Retinal pigment epithelial cell (primary cell): Measurements from ENCODE around the gene SPDYE18.
"Not testable (repeated sequence)": the region's sequence is repeated elsewhere in the genome, so short reads cannot be mapped to it uniquely, and the experiment has no call there.

Experiments used
- DNase-seq: peaks from one replicate; pipeline ENCODE4 v3.0.0-alpha.2; 2010; ENCODE audit warnings: low read depth
- H3K4me3 ChIP-seq: 2 replicates; pipeline ENCODE4 v1.5.1; 2011; ENCODE audit warnings: mild to moderate bottlenecking, low read length, control low read depth, moderate library complexity

Gene SPDYE18

DNA sequence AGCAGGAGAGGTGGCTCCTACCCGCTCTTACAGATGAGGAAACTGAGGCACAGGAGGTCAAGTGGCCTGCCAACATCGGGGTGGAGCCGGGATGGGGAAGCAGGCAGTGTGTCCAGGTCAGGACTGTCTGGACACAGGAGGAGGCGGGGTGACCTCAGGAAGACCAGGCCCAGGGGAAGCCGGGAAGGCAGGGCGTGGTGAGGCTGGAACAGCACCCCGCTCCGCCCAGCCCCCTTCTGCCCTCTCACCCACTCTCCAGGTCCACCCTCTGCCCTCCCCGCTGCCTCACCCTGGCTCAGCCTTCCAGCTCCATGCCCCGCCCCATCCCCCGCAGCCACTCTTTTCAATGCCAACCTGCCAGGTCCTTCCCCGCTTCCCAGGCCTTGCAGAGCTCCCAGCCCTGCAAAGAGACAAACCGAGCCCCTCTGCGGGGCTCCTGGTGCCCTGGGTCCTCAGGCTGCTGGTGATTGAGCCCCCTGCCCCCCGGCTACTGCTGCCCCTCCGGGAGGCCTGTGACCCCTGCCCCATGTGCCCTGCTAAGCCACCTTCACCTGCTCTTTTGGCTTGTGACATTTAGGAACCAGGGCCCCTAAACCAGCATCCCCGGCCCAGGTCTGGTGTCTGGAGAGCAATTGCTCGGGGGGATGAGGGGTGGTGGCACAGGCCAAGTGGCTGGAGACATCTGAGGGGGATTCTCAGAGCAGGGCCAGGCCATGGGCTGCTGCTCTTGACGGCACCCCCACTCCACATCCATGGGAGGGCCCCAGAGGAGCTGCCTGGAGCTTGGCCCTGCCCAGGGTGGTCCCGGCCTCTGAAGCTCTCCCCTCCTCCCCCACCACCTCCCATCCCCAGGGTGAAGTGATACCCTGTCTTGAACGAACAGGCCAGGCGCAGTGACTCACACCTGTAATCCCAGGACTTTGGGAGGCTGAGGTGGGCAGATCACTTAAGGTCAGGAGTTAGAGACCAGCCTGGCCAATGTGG is 55.9 kb downstream of the SPDYE18 start:
- not testable (repeated sequence) for H3K4me3 ChIP-seq, DNase-seq

- not testable (repeated sequence) for DNase-seq, H3K4me3 ChIP-seq
These were observed 56.8 kb downstream of the SPDYE18 start for GRCh38 chr7:77005461-77006057.

GRCh38 chr7:77004151-77004550 is 58.2 kb downstream of the SPDYE18 start:
- not testable (repeated sequence) for H3K4me3 ChIP-seq, DNase-seq

GRCh38 chr7:77003241-77003640 is 59.1 kb downstream of the SPDYE18 start:
- not testable (repeated sequence) for H3K4me3 ChIP-seq, DNase-seq

- H3K4me3 ChIP-seq, DNase-seq: not testable (repeated sequence)
These were observed 59.6 kb downstream of the SPDYE18 start for GRCh38 chr7:77002678-77003233.

DNA sequence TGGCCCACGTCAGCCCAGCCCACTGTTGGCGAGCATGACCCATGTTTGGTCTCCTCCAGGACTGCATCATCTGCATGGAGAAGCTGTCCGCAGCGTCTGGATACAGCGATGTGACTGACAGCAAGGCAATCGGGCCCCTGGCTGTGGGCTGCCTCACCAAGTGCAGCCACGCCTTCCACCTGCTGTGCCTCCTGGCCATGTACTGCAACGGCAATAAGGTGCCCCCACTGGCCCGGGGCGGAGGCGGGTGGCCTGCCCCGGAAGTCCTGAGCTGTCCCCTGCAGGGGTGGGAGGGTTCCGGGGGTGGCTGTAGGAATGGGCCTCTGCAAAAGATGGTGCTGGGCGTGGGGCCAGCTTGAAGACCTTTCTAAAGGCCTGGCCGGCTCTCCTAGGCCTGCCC is 60.3 kb downstream of the SPDYE18 start:
- not testable (repeated sequence) for H3K4me3 ChIP-seq, DNase-seq
